ENCODE results near the gene PNMA1.
A peak's percentile ranks its signal among the peaks of the same experiment; 100 is the strongest.

PNMA1 gene

DNA sequence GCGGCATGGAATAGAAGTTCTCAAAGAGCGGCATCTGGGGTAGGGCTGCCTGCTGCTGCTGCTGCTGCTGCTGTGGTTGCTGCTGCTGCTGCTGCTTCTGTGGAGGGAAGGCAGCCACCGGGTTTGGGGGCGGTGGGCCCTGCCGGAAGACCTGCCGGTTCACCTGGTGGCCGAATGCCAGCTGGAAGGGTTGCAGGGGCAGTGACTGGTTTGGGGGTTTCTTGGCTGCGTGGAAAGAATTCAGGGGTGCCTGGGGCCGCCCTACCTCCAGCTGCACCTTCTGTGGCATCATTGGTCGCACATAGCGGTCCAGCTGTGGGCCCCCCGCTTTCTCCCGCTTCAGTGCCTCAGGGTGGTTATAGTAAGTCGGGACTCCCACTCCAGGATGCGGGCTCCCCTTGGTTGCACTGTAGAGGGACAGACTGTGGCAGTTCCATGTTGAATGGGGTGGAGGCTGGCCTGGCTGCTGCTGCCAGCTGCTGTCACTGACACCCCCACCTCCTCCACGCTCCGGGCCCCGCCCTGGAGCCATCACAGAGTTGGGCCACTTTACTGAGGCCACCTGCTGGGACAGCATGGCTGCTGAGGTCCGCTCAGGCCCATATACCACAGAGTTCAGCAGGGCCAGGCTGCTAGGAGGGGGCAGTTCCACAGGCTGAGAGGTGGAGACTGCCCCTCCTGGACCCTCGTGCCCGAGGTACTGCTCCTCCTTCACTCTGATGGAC lies 25.2 kb upstream of the PNMA1 start:
- Histone ChIP-seq H2AFZ (ENCODE audit: low read depth, low read length) (no peak overlapping the region), H3K9me3 (ENCODE audit: low read length) (no peaks in the 10 kb centered on the region), H3K27me3 (ENCODE audit: insufficient read depth, low read length) (no peaks in the 10 kb centered on the region), H3K4me1 (ENCODE audit: insufficient read depth, low read length) (peaks cover 37% of the 10 kb centered on the region), H3K4me3 (ENCODE audit: low read length) (no peak overlapping the region), H3K36me3 (ENCODE audit: insufficient read depth, low read length) (peaks cover 26% of the 10 kb centered on the region)

DNA sequence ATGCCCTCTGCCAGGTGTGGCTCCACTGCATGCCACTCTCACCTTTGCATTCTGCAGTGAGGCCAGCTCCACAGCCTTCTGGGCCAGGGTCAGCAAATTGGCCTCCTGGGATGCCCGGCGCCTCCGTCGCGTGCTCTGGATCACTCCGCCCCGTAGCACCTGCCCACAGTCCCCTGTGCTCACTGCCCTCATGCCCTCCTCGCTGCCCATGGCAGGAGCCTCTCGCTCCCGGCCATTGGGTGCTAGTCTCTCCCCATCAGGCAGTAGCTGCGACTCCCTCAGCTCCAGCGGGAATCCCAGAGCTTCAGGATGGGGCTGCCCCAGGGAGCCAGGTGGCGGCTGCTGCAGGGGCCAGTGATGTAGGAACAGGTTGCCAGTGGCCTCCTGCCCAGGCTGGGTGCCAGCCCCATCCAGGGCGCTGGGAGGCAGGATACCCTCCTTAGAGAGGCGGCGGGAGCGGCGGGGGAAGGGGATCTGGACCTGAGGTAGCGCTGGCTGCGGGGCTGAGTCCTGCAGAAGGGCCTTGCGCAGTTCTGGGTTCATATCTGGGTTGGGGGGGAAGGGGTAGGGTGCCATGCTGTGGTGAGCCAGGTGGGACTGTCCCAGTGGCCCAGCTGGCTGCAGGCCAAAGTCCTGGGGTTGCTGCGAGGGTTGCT lies 24.5 kb upstream of the PNMA1 start:
- Histone ChIP-seq H3K4me3 (ENCODE audit: low read length) (no peak overlapping the region), H2AFZ (ENCODE audit: low read depth, low read length) (no peak overlapping the region), H3K27me3 (ENCODE audit: insufficient read depth, low read length) (no peaks in the 10 kb centered on the region), H3K4me1 (ENCODE audit: insufficient read depth, low read length) (peaks cover 32% of the 10 kb centered on the region), H3K9me3 (ENCODE audit: low read length) (no peaks in the 10 kb centered on the region), H3K36me3 (ENCODE audit: insufficient read depth, low read length) (peaks cover 28% of the 10 kb centered on the region)

DNA sequence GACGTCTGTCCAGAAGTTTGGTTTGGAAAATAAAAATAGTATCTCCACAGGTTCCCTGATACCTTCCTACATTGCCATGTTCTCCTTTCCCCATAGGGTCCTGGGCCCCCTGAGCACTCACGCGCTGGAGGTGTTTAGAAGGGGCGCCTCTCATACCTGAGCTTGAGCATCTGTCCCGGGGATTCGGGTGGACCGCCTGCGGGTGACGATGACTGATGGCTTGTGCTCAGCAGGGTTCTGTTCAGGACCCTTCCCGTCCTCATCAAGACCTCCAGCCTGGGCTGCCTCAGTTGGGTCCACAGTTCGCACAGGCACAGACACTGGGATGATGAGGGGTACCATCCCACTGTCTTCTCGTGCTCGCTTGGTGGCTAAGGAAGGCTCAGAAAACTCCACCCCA lies 22.7 kb upstream of the PNMA1 start:
- no peak overlapping the region for H3K4me3 ChIP-seq (ENCODE audit: low read length)
- H2AFZ ChIP-seq (ENCODE audit: low read depth, low read length): no peak overlapping the region
- H3K27me3 ChIP-seq (ENCODE audit: insufficient read depth, low read length): no peaks in the 10 kb centered on the region
- H3K36me3 ChIP-seq (ENCODE audit: insufficient read depth, low read length): peaks cover 28% of the 10 kb centered on the region
- H3K9me3 ChIP-seq (ENCODE audit: low read length): no peaks in the 10 kb centered on the region
- peaks cover 14% of the 10 kb centered on the region for H3K4me1 ChIP-seq (ENCODE audit: insufficient read depth, low read length)

DNA sequence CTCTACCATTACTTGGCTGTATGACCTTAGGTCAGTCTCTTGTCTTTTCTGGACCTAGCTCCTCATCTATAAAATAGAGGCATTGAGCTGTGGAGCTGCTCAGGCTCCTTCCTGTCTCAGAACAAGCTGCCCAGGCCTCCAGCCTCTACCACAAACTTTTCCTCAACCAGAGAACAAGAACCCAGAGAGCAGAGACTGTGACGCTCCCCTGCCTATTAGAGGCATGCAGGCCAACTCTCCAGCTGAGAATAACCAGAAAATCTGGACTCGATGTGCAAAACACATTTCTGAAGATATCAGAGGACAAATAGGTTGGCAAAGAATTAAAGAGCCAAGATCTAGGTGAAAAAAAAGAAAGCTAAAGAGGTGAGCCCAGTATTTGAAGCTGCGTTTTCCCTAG lies 17.8 kb upstream of the PNMA1 start:
- Histone ChIP-seq H2AFZ (ENCODE audit: low read depth, low read length) (no peak overlapping the region), H3K9me3 (ENCODE audit: low read length) (no peaks in the 10 kb centered on the region), H3K4me1 (ENCODE audit: insufficient read depth, low read length) (no peaks in the 10 kb centered on the region), H3K27me3 (ENCODE audit: insufficient read depth, low read length) (no peaks in the 10 kb centered on the region), H3K4me3 (ENCODE audit: low read length) (no peak overlapping the region), H3K36me3 (ENCODE audit: insufficient read depth, low read length) (peaks cover 31% of the 10 kb centered on the region)

DNA sequence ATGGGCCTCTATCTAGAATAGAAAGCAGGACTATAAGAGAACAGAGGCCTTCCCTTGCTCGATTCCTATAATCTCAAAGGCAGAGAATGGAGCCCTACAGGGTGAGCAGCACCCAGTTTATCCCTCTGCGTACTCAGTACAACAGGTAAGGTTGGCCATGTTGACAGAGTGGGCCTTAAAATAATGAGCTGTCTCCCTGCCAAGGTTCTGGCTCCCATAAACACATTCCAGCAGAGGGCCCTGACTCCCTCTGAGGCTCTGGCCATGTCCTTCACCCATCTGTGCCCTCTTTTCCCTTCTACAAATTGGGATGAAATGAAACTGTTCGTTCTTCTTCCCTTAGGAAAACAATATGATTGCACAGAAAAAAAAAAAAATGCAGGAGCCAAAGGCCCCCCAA lies 16.9 kb upstream of the PNMA1 start:
- Histone ChIP-seq H3K36me3 (ENCODE audit: insufficient read depth, low read length) (peaks cover 29% of the 10 kb centered on the region), H3K27me3 (ENCODE audit: insufficient read depth, low read length) (no peaks in the 10 kb centered on the region), H3K9me3 (ENCODE audit: low read length) (no peaks in the 10 kb centered on the region), H3K4me1 (ENCODE audit: insufficient read depth, low read length) (no peaks in the 10 kb centered on the region), H2AFZ (ENCODE audit: low read depth, low read length) (no peak overlapping the region), H3K4me3 (ENCODE audit: low read length) (no peak overlapping the region)

DNA sequence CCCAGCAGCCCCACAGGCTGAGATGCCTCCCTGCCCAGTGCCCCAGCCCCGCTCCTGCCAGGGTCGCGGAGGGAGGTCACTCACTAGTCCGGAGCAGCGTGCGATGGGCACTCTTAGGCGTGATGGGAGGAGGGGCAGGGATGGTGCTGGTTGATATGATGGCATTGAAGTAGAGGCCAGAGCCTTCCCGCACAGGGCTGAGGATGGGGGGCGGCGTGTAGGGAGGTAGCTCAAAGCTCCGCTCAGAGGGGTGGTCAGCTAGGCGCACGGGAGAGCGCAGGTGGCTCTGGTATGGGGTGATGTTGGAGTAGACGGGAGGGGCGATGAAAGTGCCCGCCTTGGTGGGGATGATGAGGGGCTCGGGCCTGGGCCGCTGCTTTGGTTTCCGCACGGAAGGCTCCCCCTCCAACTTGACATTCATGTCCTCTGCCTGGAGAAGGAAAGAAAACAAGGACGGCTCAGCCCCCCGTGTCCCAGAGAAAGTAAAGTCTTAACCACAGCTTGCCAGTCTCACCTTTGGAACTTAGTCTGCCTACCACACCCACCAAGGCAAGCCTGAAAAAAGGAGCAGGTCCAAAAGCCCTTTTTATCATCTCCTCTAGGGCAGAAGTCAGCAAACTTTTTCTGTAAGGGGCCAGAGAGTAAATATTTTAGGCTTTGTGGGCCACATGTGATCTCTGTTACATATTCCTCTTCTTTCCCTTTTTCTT lies 15.5 kb upstream of the PNMA1 start:
- Histone ChIP-seq H3K36me3 (ENCODE audit: insufficient read depth, low read length) (peaks cover 31% of the 10 kb centered on the region), H3K4me3 (ENCODE audit: low read length) (no peak overlapping the region), H3K27me3 (ENCODE audit: insufficient read depth, low read length) (no peaks in the 10 kb centered on the region), H3K4me1 (ENCODE audit: insufficient read depth, low read length) (peaks cover 5% of the 10 kb centered on the region), H3K9me3 (ENCODE audit: low read length) (no peaks in the 10 kb centered on the region), H2AFZ (ENCODE audit: low read depth, low read length) (no peak overlapping the region)

DNA sequence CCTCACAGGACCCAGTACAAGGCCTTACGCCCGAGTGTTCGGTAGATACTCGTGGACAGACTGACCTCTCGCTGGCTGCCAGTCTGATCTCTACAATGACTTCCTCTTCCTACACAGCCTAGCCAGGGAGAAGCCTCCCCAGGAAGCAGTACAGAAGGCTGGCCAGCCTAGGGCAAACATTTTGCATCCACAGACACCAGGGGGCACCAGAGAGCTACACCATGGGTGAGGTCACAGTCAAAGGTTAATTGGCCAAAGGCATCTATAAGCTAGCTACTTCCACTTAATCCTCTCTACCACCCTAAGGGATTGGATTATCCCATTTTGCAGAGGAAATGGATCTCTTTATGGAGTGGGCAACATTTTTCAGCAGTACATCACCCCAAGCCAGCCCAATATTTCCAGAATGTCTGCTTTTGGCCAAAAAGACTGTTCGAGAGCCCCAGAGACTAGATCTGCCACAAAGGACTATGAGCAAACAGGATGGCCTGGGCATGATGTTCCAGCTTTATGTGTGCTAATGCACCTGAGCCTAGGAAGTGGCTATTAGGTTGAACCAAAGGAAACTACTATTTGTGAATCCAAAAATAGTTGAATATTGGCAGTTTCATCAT lies 14.6 kb upstream of the PNMA1 start:
- H3K36me3 ChIP-seq (ENCODE audit: insufficient read depth, low read length): peaks cover 29% of the 10 kb centered on the region
- H3K27me3 ChIP-seq (ENCODE audit: insufficient read depth, low read length): no peaks in the 10 kb centered on the region
- H3K4me3 ChIP-seq (ENCODE audit: low read length): no peak overlapping the region
- no peak overlapping the region for H2AFZ ChIP-seq (ENCODE audit: low read depth, low read length)
- H3K4me1 ChIP-seq (ENCODE audit: insufficient read depth, low read length): peaks cover 14% of the 10 kb centered on the region
- no peaks in the 10 kb centered on the region for H3K9me3 ChIP-seq (ENCODE audit: low read length)

DNA sequence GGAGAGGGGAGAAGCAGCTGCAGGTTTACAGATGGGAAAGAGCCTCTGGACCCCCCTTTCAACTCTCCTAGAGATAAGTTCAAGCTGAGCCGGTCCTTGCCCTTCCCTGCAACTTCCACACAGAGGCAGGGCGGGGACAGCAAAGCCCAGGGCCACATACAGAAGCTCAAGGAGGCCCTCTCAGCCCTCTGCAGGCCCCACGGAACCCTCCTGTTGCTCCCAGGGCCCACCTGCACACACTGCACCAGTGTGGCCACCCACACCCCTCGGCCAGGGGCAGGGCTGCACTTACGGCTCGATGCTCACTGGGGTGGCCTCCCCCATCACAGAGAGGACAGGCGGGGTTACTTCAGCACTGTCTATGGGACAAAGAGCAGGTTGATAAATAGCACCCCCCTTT lies 13.0 kb upstream of the PNMA1 start:
- Histone ChIP-seq H3K9me3 (ENCODE audit: low read length) (no peaks in the 10 kb centered on the region), H3K4me3 (ENCODE audit: low read length) (no peak overlapping the region), H2AFZ (ENCODE audit: low read depth, low read length) (no peak overlapping the region), H3K27me3 (ENCODE audit: insufficient read depth, low read length) (no peaks in the 10 kb centered on the region), H3K36me3 (ENCODE audit: insufficient read depth, low read length) (peaks cover 39% of the 10 kb centered on the region), H3K4me1 (ENCODE audit: insufficient read depth, low read length) (peaks cover 21% of the 10 kb centered on the region)

DNA sequence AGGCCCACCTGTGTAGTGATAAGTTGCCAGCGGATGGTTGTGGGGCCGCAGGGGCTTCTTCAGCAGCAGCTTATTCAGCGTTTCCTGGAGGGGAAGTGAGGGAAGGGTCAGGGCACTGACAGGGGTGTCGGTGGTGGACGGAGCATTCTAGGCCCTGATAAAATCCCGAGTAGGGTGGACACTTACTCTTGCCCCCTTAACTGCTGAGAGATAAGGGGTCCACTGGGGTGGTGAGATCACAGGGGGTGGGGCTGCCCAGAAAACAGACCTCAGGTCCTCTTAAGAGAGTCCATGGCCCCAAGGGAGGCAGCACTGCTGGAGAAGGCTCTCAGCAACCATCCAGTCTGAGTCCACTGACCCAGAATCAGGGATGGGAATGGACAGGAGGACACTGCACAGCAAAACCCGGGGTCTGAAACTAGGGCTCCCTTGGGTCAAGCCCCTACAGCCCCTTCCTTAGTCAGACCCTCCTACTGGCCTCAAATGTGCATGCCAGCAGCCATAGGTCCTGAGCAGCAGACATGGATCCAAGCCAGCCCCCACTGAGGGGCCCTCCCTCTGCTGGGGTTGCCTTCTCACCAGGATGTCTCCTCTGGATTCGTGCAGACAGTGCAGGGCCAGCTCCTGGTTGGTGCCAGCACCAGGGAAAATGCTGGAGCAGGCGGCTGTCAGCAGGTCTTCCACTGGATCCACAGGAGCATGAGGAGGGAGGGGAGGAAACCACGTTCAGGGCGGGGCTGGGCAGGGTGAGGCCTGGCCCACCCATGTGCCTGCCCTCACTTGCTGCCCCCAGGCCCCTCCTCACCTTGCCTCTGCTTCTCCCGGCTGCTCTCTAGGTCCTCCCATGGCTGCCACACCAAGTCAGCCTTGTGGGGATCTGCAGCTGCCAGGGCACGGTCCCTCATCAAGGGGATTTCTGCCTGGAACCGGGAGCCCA lies 12.1 kb upstream of the PNMA1 start:
- H3K4me3 ChIP-seq (ENCODE audit: low read length): no peak overlapping the region
- H3K4me1 ChIP-seq (ENCODE audit: insufficient read depth, low read length): peaks cover 21% of the 10 kb centered on the region
- H3K9me3 ChIP-seq (ENCODE audit: low read length): no peaks in the 10 kb centered on the region
- H2AFZ ChIP-seq (ENCODE audit: low read depth, low read length): no peak overlapping the region
- peaks cover 45% of the 10 kb centered on the region for H3K36me3 ChIP-seq (ENCODE audit: insufficient read depth, low read length)
- no peaks in the 10 kb centered on the region for H3K27me3 ChIP-seq (ENCODE audit: insufficient read depth, low read length)

DNA sequence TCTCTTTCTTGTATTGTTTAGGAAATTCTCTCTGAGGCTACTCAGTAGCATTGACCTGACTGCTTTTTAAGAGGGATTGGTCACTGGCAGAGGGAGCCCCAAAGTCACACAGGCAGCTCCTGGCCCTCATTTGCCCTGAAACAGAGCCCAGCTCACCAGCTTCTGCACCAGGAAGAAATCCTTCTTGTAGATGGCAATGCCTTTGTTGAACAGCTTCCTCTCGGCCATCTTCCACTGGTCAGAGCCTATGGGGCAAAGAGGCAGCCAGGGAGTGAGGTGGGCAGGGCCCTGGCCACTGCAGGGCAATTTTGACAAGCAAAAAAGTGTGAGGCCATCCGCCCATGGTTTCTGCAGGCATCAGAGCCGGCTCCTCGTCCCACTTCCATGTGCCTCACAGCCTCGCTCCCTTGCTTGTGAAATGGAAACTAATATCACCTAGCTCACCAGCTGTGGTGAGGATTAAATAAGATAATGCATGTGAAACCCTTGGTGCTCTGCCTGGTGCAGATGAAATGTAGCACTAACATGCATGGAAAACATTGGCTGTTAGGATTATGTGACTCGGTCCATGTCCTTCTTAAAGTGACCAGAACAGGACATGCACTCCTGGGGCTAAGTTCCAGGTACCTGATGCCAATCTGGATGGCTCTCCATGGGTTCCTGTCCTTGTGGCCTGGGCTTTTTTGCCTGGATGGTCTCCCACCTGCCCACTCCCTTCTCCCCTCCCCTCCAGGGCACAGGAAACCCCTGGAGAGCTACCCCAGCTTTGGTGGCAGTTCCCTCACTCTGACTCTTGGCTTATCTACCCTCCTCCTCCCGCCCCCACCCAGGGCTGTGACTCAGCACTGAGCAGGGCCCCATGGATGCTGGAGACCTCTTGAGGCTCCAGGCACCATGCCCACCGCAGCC lies 11.2 kb upstream of the PNMA1 start:
- Histone ChIP-seq H3K36me3 (ENCODE audit: insufficient read depth, low read length) (peaks cover 47% of the 10 kb centered on the region), H3K4me1 (ENCODE audit: insufficient read depth, low read length) (peaks cover 21% of the 10 kb centered on the region), H3K27me3 (ENCODE audit: insufficient read depth, low read length) (no peaks in the 10 kb centered on the region), H3K4me3 (ENCODE audit: low read length) (no peak overlapping the region), H2AFZ (ENCODE audit: low read depth, low read length) (no peak overlapping the region), H3K9me3 (ENCODE audit: low read length) (no peaks in the 10 kb centered on the region)

DNA sequence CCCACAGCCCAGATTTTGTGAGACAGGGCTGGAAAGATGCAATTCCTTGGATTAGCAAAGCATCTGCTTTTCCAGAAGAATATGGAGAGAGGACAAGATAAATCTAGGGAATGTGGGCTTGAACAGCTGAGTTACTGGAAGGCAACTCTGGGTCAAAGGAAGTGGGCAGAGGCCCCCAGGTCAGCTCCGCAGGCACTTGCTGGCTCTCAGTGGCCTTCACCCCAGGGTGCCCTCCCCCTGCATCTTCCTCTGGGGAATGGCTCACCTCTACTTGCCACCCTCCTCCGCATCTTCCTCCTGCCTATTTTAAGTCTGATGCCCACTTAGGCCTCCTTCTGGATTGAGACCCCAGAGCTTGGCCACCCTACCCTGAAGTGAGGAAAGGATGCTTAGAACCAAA lies 10.5 kb upstream of the PNMA1 start:
- H3K27me3 ChIP-seq (ENCODE audit: insufficient read depth, low read length): no peaks in the 10 kb centered on the region
- peak overlapping the region; percentile 7 for H3K4me3 ChIP-seq (ENCODE audit: low read length)
- peak overlapping the region; percentile 17 for H2AFZ ChIP-seq (ENCODE audit: low read depth, low read length)
- H3K36me3 ChIP-seq (ENCODE audit: insufficient read depth, low read length): peaks cover 47% of the 10 kb centered on the region
- peaks cover 21% of the 10 kb centered on the region for H3K4me1 ChIP-seq (ENCODE audit: insufficient read depth, low read length)
- no peaks in the 10 kb centered on the region for H3K9me3 ChIP-seq (ENCODE audit: low read length)

All from neuron (in vitro differentiated cells).